Stimulated activated CD8-positive, alpha-beta memory T cell treated with anti-CD3 and anti-CD28 coated beads, Interleukin-15, amount 100 ng/mL, for 24 hours (primary cell): ENCODE measurements around the gene MAP3K20.
"Not testable (repeated sequence)": the region's sequence is repeated elsewhere in the genome, so short reads cannot be mapped to it uniquely, and the experiment has no call there.

Experiments used
- DNase-seq: peaks from one replicate; pipeline ENCODE4 v3.0.0-alpha.2; 2020; ENCODE audit warnings: low read depth

The MAP3K20 gene

GRCh38 chr2:173205375-173205774 lies 129.7 kb downstream of the MAP3K20 start:
- DNase-seq = no peak

DNA sequence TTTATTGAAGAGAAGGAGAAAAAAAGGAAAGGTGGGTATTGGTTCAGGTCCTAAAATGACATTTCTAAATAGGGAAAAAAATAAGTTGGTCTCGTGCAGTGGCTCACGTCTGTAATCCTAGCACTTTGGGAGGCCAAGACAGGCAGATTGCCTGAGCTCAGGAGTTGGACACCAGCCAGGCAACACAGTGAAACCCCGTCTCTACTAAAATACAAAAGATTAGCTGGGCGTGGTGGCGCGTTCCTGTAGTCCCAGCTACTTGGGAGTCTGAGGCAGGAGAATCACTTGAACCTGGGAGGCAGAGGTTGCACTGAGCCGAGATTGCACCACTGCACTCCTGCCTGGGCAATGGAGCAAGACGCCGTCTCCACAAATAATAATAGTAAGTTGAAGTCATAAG lies 131.5 kb downstream of the MAP3K20 start:
- not testable (repeated sequence) for DNase-seq

DNA sequence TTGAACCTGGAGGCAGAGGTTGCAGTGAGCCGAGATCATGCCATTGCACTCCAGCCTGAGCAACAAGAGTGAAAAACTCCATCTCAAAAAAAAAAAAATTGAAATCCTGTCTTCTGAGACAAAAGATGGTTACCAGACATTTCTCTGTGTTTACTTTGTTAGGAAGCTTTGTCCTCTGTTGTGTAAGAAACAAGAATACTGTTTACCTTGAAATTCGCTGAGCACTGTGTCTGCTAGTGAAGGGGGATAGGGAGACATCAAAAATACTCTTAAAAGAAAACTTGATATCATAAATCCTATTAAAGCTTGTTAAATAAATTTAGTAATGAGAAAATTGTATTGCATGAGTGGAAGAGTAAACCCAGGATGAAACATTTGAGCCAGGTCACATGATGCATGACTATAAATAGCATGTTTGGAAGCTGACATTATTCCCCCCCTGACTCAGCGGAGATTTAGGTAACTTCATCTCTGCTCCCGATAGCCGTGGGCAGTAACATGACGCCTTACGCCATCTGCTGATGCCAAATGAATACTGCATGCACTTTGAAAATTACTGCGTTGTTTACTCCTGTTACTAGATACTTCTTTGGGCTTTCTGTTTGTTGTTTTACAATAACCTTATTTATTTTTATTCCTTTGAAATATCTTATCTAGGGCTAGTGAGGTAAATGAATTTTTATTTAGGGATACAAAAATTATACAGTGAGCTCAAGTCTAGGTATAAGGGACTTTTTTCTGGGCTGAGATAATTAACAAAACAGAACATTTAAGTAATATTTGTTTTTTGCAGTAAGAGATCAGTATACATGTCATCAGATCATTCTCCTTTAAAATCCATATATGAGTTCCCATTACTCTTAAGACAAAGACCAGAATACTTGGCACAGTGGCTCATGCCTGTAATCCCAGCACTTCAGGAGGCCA lies 134.9 kb downstream of the MAP3K20 start:
- no peak for DNase-seq

DNA sequence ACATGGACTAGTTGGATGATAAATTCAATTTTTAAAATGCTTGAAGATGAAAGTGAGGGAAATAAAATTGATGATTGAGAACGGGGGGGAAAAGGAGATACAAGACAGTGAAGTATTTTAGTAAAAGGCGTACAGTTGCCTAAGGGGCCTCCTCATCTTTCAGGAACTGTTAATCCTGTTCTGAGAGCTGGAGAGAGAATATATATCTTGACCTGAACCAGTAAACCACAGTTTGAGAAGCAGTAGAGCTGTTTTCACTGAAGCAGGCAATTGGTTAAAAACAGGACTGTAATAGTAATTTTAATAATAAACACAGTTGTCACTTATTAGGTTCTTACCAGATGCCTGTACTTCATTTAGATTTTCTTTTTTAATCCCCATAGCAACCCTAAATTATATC lies 137.5 kb downstream of the MAP3K20 start:
- DNase-seq = no peak

DNA sequence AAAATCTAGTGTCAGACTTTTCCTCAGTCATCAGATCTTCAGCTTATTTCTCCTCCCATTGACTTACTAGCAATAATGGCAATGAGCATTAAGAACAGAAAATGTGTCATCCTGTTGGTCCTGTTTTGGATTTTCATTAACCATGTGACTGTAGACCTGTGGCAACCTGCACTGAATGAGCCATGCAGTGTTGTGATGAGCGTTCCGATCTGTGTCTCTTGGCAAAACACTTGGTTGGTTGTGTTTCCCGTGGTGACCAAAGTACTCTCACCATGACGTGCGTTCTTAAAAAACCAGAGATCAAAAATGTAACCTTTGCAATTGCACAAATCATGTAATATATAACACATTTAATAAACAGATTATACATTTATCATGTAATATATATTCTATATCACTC lies 138.6 kb downstream of the MAP3K20 start:
- DNase-seq = no peak

DNA sequence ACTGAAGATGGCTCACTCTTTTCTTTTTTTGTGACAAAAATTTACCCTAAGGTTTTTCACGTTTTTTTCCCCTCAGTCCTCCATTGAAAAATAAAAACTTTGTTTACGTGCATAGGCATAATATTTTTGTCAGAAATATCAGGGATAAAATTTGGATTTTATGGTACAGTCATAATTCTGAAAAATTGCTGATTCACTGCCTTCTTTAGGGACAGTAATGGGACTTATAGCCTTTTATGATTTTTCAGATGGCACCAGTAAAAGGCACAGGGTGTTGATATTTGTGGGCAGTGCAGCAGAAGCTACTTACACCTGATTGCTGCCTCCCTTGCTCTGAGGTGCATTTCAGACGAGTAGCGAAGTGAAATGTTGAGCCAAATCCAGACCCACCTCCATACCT lies 139.7 kb downstream of the MAP3K20 start:
- DNase-seq = no peak

GRCh38 chr2:173216051-173216450 lies 140.4 kb downstream of the MAP3K20 start:
- DNase-seq = no peak

DNA sequence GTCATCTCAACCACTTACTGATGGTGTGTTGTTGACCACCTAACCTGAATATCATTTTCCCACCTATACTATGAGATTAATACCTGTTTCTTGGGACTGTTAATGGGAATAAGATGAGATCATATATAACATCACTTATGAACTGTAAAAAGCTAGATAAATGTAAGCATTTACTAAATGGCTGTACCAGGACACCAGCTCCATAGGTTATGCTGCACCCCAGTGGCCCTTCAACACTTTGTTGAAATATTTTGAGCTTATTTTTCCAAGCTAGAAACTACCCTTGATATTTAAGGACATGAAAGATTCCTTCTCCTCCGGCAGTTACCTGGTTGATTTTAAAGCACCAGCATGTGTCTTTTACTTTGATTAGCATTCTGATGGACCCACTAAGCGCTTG lies 141.0 kb downstream of the MAP3K20 start:
- no peak for DNase-seq

GRCh38 chr2:173217116-173217840 lies 141.6 kb downstream of the MAP3K20 start:
- no peak for DNase-seq

DNA sequence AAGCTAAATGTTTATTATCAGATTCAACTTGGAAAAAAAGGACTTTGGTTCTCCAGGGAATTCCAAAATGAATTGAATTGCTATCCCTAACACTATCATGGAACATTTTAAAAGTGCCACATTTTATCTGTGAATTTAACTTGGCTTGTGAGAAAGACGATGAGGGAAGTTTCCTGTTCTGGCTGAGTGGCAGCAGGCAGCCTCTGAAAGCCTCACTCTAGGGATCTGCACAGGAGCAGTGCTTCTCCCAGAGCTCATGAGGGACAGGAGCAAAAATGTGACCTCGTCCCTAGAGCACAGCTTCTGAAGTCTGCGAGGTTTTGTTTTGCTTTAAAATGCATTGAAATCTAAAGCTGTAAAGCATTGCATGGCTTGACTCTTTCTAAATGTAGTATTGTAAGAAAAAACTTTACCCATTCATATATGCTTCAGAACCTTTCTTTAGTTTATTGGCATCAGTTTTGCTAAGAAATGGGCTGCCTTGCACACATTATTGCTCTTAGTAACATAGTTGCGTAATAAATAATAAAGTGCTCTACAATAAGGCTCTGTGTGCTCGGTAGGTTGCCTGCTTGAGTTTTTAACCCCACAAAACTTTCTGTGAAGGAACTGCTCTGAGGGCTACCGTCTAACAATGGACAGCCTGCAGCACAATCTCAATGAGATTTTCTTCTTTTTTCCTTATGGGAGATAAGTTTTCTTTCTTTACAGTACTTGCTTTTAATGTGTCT lies 142.8 kb downstream of the MAP3K20 start:
- DNase-seq = no peak

DNA sequence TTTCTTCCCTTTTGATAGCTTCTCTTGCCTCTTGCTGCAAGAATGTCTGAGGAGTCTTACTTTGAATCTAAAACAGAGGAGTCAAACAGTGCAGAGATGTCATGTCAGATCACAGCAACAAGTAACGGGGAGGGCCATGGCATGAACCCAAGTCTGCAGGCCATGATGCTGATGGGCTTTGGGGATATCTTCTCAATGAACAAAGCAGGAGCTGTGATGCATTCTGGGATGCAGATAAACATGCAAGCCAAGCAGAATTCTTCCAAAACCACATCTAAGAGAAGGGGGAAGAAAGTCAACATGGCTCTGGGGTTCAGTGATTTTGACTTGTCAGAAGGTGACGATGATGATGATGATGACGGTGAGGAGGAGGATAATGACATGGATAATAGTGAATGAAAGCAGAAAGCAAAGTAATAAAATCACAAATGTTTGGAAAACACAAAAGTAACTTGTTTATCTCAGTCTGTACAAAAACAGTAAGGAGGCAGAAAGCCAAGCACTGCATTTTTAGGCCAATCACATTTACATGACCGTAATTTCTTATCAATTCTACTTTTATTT lies 145.6 kb downstream of the MAP3K20 start:
- no peak for DNase-seq

DNA sequence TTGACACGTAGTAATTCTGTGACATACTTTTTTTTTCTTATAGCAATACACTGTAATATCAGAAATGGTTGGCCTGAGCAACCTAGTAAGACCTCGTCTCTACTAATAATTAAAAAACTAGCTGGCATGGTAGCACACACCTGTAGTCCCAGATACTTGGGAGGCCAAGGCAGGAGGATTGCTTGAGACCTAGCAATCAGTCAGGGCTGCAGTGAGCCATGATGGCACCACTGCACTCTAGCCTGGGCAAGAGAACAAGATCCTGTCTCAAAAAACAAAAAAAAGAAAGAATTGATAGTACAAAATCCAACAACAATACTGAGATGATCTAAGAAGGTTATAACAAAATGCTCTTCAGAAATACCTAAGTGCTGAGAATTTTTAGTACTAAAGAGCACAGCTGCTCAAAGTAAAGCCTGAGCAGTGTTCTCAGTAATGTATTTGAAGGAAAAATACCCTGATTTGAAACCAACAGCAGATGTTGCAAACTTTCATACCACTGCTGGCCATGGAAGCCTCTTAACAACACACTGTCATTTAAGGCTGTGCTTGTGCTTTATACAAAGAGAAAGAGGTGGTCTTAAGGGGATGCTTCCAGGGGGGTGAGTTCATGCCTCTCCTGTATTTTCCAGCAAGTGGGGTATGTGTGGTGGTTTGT lies 146.4 kb downstream of the MAP3K20 start:
- no peak for DNase-seq

DNA sequence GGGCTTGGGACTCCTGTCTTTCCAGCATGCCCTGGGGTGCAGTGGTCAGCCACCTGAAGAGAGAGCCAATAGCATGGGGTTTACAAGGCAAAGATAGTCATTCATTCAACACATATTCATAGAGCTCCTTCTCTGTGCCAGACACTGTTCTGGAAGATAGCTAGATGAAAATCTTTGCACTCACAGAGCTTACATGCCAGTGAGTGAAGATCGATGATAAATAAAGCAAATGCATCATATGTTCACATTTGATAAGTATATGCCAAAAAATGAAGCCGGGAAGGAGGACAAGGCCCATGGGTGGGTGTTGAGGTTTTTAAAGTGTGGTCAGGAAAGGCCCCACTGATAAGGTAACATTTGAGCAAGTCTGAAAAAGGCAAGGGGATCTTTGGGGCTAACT lies 148.2 kb downstream of the MAP3K20 start:
- no peak for DNase-seq

DNA sequence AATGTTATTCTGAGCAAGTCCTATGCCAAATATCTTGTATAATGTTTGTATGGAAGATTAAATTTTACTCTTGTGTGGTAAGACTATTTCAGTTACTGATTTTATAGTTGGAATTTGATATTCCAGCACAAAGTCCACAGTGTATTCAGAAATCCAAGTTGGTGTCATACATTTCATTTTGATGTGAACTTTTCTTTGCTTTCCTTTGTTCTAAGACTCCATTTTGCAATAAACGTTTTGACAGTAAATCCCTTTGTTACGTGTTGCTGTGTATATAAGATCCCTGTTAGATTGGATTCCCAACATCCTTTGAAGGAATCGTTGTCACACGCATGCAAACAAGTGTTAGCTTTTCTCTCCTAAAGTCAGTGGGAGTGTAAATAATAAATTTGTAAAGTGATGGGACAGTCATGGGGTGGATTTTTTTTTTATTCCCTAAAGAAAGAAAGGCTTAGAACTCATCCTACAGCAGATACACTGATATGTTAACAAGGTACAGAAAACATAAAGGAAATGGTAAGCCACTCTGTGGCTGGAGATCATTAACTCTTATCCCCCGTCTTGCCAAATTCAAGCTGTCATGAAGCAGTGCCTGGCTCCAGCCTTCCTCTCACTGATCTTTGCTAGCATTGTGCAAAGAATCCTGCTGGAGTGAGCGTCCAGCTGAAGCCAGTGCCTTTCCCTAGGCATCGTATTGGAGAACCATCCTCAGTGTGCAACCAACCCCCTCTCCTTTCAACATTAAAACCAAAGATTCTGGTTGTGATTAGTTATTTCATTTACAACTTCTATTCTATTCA lies 151.5 kb downstream of the MAP3K20 start:
- no peak for DNase-seq

DNA sequence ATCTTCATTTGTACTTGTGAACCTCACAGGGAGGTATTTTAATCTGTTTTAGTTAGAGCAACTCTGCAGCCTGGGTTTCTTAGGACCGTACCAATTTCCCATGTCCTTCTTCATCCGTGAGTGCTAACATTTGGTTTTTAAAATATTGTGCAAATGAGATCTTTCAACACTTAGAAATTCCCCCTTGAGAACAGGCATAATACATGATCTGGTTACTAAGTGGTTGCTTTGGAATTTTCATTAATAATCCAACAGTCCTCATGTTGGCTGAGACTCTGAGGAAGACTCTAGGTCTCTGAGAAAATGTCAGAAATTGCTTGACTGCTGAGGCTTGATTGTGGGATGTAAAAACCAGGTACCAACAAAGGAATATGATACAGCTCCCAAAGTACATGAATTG lies 153.4 kb downstream of the MAP3K20 start:
- no peak for DNase-seq

DNA sequence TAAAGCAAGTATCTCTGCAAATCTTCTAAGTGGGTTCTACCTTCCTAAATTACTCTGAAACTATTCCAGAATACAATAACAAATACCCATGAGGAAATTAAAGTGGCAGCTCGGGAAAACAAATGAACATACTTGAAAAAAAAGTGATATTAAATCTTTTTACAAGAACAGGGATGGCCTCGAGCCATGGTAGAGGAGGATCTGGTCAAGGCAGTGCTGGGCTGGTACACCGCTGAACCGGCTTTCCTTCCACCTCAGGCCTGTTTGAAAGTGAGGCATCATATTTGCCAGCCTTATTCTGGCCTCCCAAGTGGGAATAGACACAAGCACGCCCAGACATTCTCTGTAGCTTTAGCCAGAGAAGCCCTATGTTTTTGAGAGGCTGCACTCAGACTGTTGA lies 154.5 kb downstream of the MAP3K20 start:
- DNase-seq = no peak

DNA sequence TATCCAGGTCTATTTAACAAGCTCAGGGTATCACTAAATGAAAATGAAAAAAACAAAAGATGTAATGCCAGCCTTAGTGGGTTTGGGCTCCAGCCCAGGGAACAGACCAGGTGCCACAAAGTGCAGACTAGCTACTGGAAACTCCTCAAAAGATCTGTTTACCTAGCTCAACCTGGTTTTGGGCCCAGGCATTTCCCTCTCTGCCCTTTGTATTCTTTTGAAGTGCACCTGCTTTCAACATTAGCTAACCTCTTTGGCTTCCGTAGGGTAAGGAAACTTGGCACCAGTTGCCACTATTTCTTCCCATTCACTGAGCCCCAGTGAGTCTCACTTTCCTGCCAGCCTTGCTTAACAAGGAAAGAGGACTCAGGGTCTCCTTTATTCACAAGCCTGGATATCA lies 155.4 kb downstream of the MAP3K20 start:
- no peak for DNase-seq

GRCh38 chr2:173231465-173231864 lies 155.8 kb downstream of the MAP3K20 start:
- DNase-seq = no peak

DNA sequence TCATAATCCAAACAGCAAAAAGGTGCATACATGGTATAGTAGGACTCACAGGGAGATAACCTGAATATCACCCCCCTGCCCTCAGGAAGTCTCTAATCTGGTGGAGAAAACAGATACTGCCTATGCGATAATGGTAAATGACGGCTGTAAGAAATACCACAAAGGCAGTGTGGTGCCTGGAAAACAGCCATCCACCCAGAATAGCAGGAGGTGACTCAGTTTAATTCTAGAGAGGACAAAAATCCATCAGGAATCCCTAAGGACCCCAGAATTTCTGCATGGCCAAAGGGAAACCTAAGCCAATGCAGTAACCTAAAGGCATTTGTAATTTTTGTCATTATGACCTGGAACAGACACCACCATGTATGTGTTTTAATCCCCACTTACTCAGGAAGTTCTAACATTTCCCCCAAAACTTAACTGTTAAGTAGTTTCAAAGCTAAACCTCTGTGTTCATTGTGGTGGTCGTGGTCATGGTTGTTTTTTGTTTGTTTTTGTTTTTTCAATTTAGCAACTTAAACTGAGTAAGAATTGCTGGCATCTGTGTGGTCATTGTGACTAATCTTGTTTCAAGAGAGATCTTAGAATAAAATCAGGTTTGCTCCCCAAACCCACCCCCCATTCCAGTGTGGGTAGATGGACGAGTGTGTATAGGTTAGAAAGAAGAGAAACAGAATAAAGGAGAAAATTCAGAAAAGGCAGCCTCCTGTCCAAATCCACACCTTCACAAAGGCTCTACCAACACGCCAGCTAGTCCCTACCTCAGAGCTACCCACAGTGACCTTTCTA lies 157.5 kb downstream of the MAP3K20 start:
- DNase-seq = no peak
